HepG2 (cell line): ENCODE data around the gene INPP4B. TPM values are rescaled to one million over a fixed set of nuclear protein-coding genes. Genes with fewer than 3 reads are reported as not detected.

Experiments
- ATAC-seq: fragments of 200-7000 bp; cut with Tn5 transposase; 3 replicates; pipeline ENCODE4 v1.9.1; 2020; ENCODE audit warnings: mild to moderate bottlenecking, moderate library complexity
- BruUV-seq: library from RNA; stranded (reverse); fragments of 400-500 nt; replicated peaks from 2 replicates; lab custom pipeline; 2021; lab: Mats Ljungman, UMichigan
- CTCF ChIA-PET: fragments of 300-600 bp; formaldehyde crosslinking; extraction: SDS; loops from one replicate; lab custom pipeline; 2021; ENCODE audit warnings: low total read pairs, inconsistent platforms, low intra/inter-chr PET ratio; lab: Yijun Ruan, JAX
- POLR2A ChIA-PET: fragments of 350-600 bp; sonication (Branson Sonifier 250); formaldehyde crosslinking; loops from one replicate; lab custom pipeline; 2020; ENCODE audit warnings: antibody characterized with exemption, inconsistent platforms; lab: Yijun Ruan, JAX
- DNase-seq: peaks from one replicate; pipeline ENCODE4 v3.0.0-alpha.2; 2015; ENCODE audit warnings: low spot score
- FAIRE-seq: peaks from 3 replicates; lab custom pipeline; 2011; peaks lifted over from hg19 to GRCh38; lab: Jason Lieb, UNC
- H2AFZ ChIP-seq: one replicate; pipeline ENCODE4 v1.6.1; 2011; ENCODE audit warnings: low read length, inconsistent platforms
- H3K27ac ChIP-seq: fragments of 300-600 bp; 3 replicates; pipeline ENCODE4 v1.8.0; 2011; ENCODE audit warnings: mixed run types, mild to moderate bottlenecking, mixed read lengths, low read length, inconsistent platforms; ENCODE audit not compliant: insufficient read depth; ENCODE audit errors: extremely low read length
- H3K27me3 ChIP-seq, 2 experiments: fragments of 200-600 bp in 1 of 2; 2 replicates in 1 of 2; 3 replicates in 1 of 2; pipeline versions ENCODE4 v1.6.0 to v1.8.0; 2011; ENCODE audit warnings: low read length in 2 of 2, mild to moderate bottlenecking in 2 of 2, moderate library complexity in 2 of 2, inconsistent platforms in 1 of 2; ENCODE audit not compliant: insufficient read depth in 2 of 2, control insufficient read depth in 1 of 2
- H3K36me3 ChIP-seq, 2 experiments: fragments of 200-600 bp in 1 of 2; replicated peaks in 1 of 2; 2 replicates in 1 of 2; 3 replicates in 1 of 2; pipeline versions ENCODE4 v1.5.1 to v1.8.0; 2011; ENCODE audit warnings: low read length in 2 of 2, inconsistent platforms in 1 of 2; ENCODE audit not compliant: insufficient read depth in 2 of 2, control insufficient read depth in 1 of 2
- H3K4me1 ChIP-seq: 2 replicates; pipeline ENCODE4 v1.5.1; 2012; ENCODE audit warnings: low read length, inconsistent platforms; ENCODE audit not compliant: insufficient read depth
- H3K4me2 ChIP-seq: 2 replicates; pipeline ENCODE4 v1.6.0; 2011; ENCODE audit warnings: low read depth, low read length, inconsistent platforms
- H3K4me3 ChIP-seq, 3 experiments: fragments of 200-600 bp in 1 of 3; sonication (generic), shearing (Covaris generic) in 1 of 3; replicated peaks in 1 of 3; 2 replicates each; pipeline ENCODE4 v1.5.1; 2011 to 2016; ENCODE audit warnings: low read length in 3 of 3, inconsistent platforms in 2 of 3, low read depth in 2 of 3, mild to moderate bottlenecking in 2 of 3, control low read depth in 1 of 3, mixed read lengths in 1 of 3; ENCODE audit not compliant: insufficient read depth in 1 of 3
- H3K79me2 ChIP-seq: one replicate; pipeline ENCODE4 v1.6.1; 2011; ENCODE audit warnings: low read length, inconsistent platforms; ENCODE audit not compliant: insufficient read depth
- H3K9ac ChIP-seq: 2 replicates; pipeline ENCODE4 v1.6.0; 2011; ENCODE audit warnings: mild to moderate bottlenecking, low read depth, low read length, inconsistent platforms; ENCODE audit not compliant: insufficient read depth
- H3K9me3 ChIP-seq: 2 replicates; pipeline ENCODE4 v1.5.1; 2012; ENCODE audit warnings: mild to moderate bottlenecking, low read length
- H4K20me1 ChIP-seq: 2 replicates; pipeline ENCODE4 v1.6.0; 2011; ENCODE audit warnings: inconsistent platforms, mild to moderate bottlenecking, low read length, moderate library complexity; ENCODE audit not compliant: insufficient read depth
- CBX1 ChIP-seq: IDR thresholded peaks from one replicate; pipeline ENCODE4 v1.6.1; 2016; ENCODE audit warnings: antibody characterized with exemption, low read depth
- ETV5 ChIP-seq: IDR thresholded peaks from 2 replicates; pipeline ENCODE4 v1.6.1; 2018; ENCODE audit warnings: missing biosample characterization, missing genetic modification reagents, inconsistent platforms, borderline replicate concordance
- NR2F2 ChIP-seq: IDR thresholded peaks from 2 replicates; pipeline ENCODE4 v1.6.1; 2012; ENCODE audit warnings: low read depth, inconsistent platforms, borderline replicate concordance
- SMAD3 ChIP-seq: sonication (generic); formaldehyde crosslinking; IDR thresholded peaks from 2 replicates; pipeline ENCODE4 v1.4.0; 2020; ENCODE audit warnings: missing genetic modification reagents
- SNAI1 ChIP-seq: sonication (generic); formaldehyde crosslinking; IDR thresholded peaks from 2 replicates; pipeline ENCODE4 v1.5.0; 2020; ENCODE audit warnings: mild to moderate bottlenecking, missing genetic modification reagents, borderline replicate concordance
- SRSF1 ChIP-seq: fragments of 200-400 bp; formaldehyde crosslinking; optimal IDR thresholded peaks from 2 replicates; pipeline ENCODE3; 2017; ENCODE audit warnings: mild to moderate bottlenecking, low read depth, low read length, moderate library complexity
- TGIF2 ChIP-seq: IDR thresholded peaks from 2 replicates; pipeline ENCODE4 v1.6.1; 2016; ENCODE audit warnings: control low read depth, missing compliant biosample characterization
- ZNF281 ChIP-seq: sonication (generic); formaldehyde crosslinking; IDR thresholded peaks from 2 replicates; pipeline ENCODE4 v1.4.0; 2020; ENCODE audit warnings: missing genetic modification reagents, borderline replicate concordance
- ZNF343 ChIP-seq: sonication (generic); formaldehyde crosslinking; IDR thresholded peaks from 2 replicates; pipeline ENCODE4 v1.4.0; 2020; ENCODE audit warnings: mild to moderate bottlenecking, missing genetic modification reagents
- ZNF432 ChIP-seq: sonication (generic); formaldehyde crosslinking; IDR thresholded peaks from 2 replicates; pipeline ENCODE4 v1.5.0; 2020; ENCODE audit warnings: missing genetic modification reagents, mild to moderate bottlenecking, borderline replicate concordance
- ZNF441 ChIP-seq: sonication (generic); formaldehyde crosslinking; IDR thresholded peaks from 2 replicates; pipeline ENCODE4 v1.7.0; 2021; ENCODE audit warnings: missing genetic modification reagents, borderline replicate concordance
- ZNF672 ChIP-seq: sonication (generic); formaldehyde crosslinking; IDR thresholded peaks from 2 replicates; pipeline ENCODE4 v1.8.1; 2022; ENCODE audit warnings: missing genetic modification reagents
- ZSCAN12 ChIP-seq: sonication (generic); formaldehyde crosslinking; IDR thresholded peaks from 2 replicates; pipeline ENCODE4 v1.9.0; 2021; ENCODE audit warnings: mild to moderate bottlenecking, missing genetic modification reagents
- ZUFSP ChIP-seq: sonication (generic); formaldehyde crosslinking; IDR thresholded peaks from 2 replicates; pipeline ENCODE4 v1.9.0; 2021; ENCODE audit warnings: missing genetic modification reagents, mild to moderate bottlenecking, borderline replicate concordance
- WGBS: methylation state at CpG from one replicate; pipeline ENCODE4 v1.1.6; 2017; ENCODE audit warnings: low lambda C conversion rate; 5-methylcytosine and 5-hydroxymethylcytosine counted together
- in situ Hi-C: cut with HindIII; loops from 2 replicates; pipeline ENCODE4 v1.10.0; 2017; ENCODE audit warnings: low pct_unique_long_range_greater_than_20kb; ENCODE audit not compliant: extremely low pct_ligation_motif_present
- intact Hi-C: fragments of 100-400 bp; cut with micrococcal nuclease; formaldehyde crosslinking; loops from one replicate; pipeline ENCODE4 v1.10.0; 2022; ENCODE audit not compliant: unreplicated experiment
- polyA plus RNA-seq, 8 experiments: library from polyadenylated mRNA; depleted of rRNA in 3 of 8; stranded (reverse) in 7 of 8; unstranded in 1 of 8; fragments of >200 nt; fragmentation: Illumina TruSeq in 4 of 8; extraction: Trizol in 4 of 8; gene quantifications; 2 replicates each; pipeline versions ENCODE4 v1.2.1 to v1.2.3, GENCODE V29; 2011 to 2016; ENCODE audit warnings: low read depth in 4 of 8, missing spikeins in 1 of 8, mixed read lengths in 1 of 8; ENCODE audit not compliant: insufficient read depth in 1 of 8
- total RNA-seq, 5 experiments: library from RNA; depleted of rRNA; stranded (reverse); fragments of >200 nt; fragmentation: Illumina TruSeq; extraction: Trizol; gene quantifications; 2 replicates each; pipeline ENCODE4 v1.2.3, GENCODE V29; 2016; ENCODE audit warnings: low read depth in 1 of 5

INPP4B gene
- total and polyA plus RNA-seq, 2 of the 13 experiments (the other 11 are each of a cell fraction or from before 2014, with no cell fraction given), result not detected

GRCh38 chr4:142081025-142081424 lies 765.1 kb downstream of the INPP4B start:
- 1% methylated on average over 4 of the region's 4 CpGs for WGBS
- ATAC-seq, result no peak

More at GRCh38 chr4:142081025-142081424, 765.1 kb downstream of the INPP4B start:
- FAIRE-seq (no peak), DNase-seq (no peak)
- no peak overlapping the region for H3K9ac ChIP-seq
- H3K27me3 ChIP-seq, result no peaks in the 10 kb centered on the region
- H2AFZ ChIP-seq, result no peak overlapping the region
- ChIA-PET CTCF (no interaction called here), POLR2A (no interaction called here)
- no peak for TF ChIP-seq ZNF672 (CRISPR knock-in tag)
- no peak for TF ChIP-seq SNAI1 (CRISPR knock-in tag)
- no peak for TF ChIP-seq SRSF1
- no peak for TF ChIP-seq ZUFSP (CRISPR knock-in tag)
- no peak for TF ChIP-seq ETV5
- no peak for TF ChIP-seq ZSCAN12
- TF ChIP-seq TGIF2 (CRISPR knock-in tag), result no peak
- no peak for TF ChIP-seq SMAD3 (CRISPR knock-in tag)
- no peak for TF ChIP-seq NR2F2
- no peak for TF ChIP-seq CBX1
- no peak for TF ChIP-seq ZNF432
- TF ChIP-seq ZNF281 (CRISPR knock-in tag), result no peak
- TF ChIP-seq ZNF441 (CRISPR knock-in tag), result no peak
- no peak for TF ChIP-seq ZNF343 (CRISPR knock-in tag)
- H3K36me3 ChIP-seq, result no peaks in the 10 kb centered on the region
- H3K4me1 ChIP-seq, result no peaks in the 10 kb centered on the region
- no peak overlapping the region for H3K27ac ChIP-seq
- intact Hi-C loops (no loop called here), in situ Hi-C loops (no loop called here)
- H3K79me2 ChIP-seq, result no peaks in the 10 kb centered on the region
- no peaks in the 10 kb centered on the region for H4K20me1 ChIP-seq
- no peak overlapping the region for H3K4me3 ChIP-seq
- H3K9me3 ChIP-seq, result no peaks in the 10 kb centered on the region
- BruUV-seq, result no TSS peak
- H3K4me2 ChIP-seq, result no peak overlapping the region
